GM18502 (cell line): ENCODE results near the gene RAB11FIP5.
"Not testable (repeated sequence)": the region's sequence is repeated elsewhere in the genome, so short reads cannot be mapped to it uniquely, and the experiment has no call there.

Experiments
- ATAC-seq: cut with Tn5 transposase; IDR thresholded peaks from one replicate; pipeline ENCODE4 v1.9.1; 2021; ENCODE audit warnings: mild to moderate bottlenecking; ENCODE audit not compliant: unreplicated experiment, poor library complexity

The RAB11FIP5 gene

DNA sequence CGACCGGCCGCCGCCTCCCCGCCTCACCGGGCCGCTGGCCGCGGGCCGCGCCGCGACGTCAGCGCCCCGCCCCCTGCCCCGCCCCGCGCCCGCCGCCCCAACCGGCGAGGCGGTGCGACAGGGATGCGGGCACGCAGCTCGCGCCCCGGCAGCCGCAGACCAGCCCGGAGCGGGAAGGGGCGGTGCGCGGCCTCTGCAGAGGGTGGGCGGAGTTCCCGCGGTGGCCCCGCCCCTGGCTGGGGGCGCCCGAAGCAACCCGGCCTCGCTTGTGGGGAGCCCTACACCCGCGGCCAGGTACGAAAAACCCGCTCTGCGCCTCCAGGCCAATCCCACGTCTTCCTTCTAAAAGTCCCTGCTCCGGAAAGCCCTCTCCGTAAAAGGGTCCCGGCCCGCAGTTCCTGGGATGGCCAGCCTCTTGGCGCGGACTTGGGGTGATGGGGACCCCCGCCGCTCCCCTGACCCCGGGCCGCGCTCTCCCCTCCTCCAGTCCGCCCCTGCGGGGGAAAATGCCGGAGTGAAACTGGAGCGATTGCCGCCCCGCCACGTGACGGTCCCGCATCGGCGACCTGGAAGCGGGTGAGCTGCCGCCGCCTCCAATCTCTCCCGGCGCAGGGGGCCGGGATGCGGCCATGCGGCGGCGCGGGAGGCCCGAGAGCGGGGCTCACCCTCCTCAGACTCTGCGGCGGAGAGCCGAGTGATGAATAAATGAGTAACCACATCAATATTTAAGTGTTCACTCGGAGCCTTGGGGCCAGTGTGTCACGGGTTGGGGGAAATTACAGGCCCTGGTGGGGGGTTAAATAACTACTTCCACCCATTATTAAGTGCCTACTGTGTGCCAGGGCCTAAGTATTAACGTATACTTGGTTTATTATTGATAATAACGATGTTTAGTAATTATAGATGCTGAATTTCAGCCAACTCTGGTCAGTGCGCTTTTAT, at the start of gene RAB11FIP5:
RAB11FIP5 (minus strand) TSS at position 36 of the 942 bp plus-strand sequence. CDS start 171 bp downstream, outside the sequence.
- peak; percentile 79 for ATAC-seq

GRCh38 chr2:73156539-73157124, 43.9 kb upstream of the RAB11FIP5 start:
- no peak for ATAC-seq

DNA sequence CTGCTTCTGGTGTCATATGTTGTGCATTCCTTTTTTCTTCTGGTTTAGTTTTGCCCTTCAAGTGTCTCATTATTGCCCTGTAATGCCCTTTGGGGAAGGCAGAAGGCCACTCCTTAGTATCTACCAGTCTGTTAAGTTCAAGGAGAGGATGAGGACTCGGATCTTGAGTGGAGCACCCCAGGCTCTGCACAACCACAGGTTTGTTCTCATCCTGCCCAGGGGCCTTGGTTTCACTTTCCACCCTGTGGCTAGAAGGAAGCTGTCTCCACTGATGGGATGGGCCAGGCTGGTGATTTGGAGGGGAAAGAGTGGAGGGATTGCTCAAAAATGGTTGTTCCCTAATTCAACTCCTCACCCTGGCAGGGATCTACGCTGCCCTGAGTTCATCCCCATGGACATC, 30.2 kb upstream of the RAB11FIP5 start:
- ATAC-seq = no peak

- ATAC-seq = no peak
These were observed 29.1 kb upstream of the RAB11FIP5 start for GRCh38 chr2:73141896-73142295.

GRCh38 chr2:73135236-73135635, 22.5 kb upstream of the RAB11FIP5 start:
- no peak for ATAC-seq

DNA sequence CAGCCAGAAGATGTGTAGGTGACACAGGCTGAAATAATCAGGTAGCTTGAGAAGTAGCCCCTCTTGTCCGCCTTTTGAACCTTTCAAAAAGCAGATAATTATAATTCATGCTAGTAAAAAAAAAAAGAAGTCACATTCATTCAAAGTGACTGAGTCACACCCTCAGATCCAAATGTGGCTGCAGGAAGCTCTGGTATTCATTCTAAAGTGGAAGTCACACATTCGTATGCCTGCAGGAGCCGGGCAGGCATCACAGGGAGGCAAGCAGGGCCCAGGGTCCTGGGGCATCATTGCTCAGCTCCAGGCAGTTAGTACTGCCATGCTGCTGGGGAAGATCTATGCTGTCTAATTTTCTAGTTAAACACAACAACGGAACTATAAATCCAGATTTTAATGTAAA, 21.7 kb upstream of the RAB11FIP5 start:
- ATAC-seq = no peak

DNA sequence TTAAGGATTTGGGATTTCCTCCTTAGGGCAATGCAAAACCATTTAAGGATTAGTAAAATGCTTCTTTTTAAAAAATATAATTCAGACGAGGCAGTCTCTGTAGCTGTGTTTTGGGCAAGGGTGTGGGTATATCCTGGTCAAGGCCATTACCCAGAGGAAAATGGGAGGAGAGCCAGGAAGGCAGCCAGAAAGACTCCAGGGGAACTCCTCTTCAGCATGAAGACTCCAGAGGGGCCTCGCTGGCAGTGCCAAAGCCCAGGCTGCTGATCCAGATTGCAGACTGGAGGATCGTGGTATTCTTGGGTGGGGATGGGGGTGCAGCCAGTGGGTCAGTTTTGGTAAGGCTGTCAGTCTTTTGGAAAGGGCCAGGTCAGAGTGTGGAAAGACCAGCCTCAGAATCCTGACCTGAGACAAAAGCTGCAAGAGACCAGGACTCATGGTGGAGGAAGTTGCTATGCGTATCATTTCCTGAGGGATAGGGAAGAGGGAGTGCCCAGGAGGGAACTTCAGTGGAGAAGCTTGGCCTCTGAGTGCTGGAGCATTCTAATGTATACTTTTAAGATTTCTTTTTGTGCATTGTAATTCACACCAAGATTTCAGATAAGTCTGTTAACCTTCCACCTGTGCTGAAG, 20.9 kb upstream of the RAB11FIP5 start:
- no peak for ATAC-seq

DNA sequence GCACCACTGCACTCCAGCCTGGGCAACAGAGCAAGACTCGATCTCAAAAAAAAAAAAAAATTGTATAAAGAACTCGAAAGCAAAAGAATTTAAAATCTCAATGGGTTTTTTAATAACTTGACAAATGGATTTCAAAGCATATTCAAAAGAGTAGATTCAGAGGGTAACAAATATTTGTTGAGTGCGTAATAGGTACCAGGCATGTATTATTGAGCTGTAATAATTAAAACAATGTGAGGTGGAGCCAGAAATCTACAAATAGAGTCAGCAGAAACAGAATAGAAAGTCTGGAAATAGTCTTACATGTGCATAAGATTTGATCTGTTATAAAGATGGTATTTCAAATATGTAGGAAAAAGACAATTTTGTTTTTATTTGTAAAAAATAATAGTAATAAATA, 19.1 kb upstream of the RAB11FIP5 start:
- ATAC-seq = no peak

DNA sequence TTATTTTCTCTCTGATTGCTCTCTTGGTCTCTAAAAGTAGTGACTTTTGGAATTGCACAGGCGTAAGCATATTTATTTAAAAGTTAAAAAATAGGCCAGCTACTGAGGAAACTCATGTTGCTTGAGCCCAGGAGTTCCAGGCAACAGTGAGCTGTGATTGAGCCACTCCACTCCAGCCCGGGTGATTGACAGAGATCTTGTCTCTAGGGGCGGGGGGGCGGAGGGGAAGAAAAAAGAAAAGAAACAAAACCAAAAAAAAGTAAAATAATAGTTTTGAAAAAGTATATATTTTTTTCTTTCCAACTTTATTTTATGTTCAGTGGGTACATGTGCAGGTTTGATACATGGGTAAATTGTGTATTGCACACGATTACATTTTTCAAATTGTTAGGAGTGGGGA, 18.0 kb upstream of the RAB11FIP5 start:
- ATAC-seq = no peak

DNA sequence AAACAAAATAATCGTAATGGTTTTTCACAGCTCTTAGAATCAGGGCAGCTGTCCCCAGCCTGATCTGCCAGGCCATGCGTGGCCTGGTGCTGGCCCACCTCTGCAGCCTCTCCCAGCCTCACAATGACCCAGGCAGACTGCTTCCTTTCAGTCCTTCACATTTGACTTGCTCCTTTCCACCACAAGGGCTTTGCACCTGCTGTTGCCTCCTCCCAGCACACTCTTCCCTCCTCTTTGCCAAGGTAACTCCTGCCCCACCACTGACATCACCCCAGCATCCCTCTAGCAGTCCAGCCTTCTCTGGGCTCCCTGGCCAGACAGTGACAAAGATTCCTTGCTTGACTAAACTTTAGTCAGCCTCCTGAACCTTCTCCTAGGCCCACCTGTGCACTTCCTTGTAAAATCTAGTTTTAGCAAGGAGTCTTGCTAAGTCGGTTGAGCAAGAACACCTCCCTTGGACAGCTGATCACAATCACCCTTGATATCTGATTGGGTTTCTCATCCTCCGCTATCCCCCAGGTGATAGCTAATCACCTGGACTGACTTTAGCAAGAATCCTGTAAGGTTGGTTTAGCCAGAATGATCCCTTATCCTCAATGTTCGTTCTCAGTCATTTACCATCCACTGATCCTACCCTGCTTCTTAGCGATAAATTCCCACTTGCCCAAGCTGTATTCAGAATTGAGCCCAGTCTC, 16.2 kb upstream of the RAB11FIP5 start:
- ATAC-seq = no peak

GRCh38 chr2:73122536-73122935, 9.8 kb upstream of the RAB11FIP5 start:
- no peak for ATAC-seq

DNA sequence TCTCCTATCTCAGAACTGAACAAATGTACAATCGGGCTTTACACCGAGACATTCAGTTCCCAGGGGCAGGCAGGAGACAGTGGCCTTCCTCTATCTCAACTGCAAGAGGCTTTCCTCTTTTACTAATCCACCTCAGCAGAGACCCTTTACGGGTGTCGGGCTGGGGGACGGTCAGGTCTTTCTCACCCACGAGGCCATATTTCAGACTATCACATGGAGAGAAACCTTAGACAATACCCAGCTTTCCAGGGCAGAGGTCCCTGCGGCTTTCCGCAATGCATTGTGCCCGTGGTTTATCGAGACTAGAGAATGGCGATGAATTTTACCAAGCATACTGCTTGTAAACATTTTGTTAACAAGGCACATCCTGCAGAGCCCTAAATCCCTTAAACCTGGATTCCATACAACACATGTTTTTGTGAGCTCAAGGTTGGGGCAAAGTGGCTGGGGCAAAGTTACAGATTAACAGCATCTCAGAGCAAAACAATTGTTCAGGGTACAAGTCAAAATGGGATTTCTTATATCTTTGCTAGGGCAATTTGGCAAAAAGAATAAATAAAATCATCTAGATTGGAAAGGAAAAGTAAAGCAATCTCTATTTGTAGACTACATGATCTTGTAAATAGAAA, 7.0 kb upstream of the RAB11FIP5 start:
- ATAC-seq = not testable (repeated sequence)

GRCh38 chr2:73117441-73117840, 4.7 kb upstream of the RAB11FIP5 start:
- ATAC-seq = no peak

GRCh38 chr2:73116182-73116960, 3.6 kb upstream of the RAB11FIP5 start:
- no peak for ATAC-seq

DNA sequence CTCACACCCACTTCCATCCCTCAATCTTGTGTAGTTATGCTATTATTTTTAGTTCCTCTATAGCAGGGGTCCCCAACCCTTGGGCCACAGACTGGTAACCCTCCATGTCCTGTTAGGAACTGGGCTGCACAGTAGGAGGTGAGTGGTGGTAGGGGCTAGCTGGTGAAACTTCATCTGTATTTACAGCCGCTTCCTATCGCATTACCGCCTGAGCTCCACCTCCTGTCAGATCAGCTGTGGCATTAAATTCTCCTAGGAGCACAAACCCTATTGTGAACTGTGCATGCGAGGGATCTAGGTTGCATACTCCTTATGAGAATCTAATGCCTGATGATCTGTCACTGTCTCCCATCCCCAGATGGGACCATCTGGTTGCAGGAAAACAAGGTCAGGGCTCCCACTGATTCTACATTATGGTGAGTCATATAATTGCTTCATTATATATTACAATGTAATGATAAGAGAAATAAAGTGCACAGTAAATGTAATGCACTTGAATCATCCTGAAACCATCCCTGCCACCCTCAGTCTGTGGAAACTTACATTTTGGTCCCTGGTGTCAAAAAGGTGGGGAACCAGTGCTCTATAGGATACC, 1.6 kb upstream of the RAB11FIP5 start:
- ATAC-seq = no peak

DNA sequence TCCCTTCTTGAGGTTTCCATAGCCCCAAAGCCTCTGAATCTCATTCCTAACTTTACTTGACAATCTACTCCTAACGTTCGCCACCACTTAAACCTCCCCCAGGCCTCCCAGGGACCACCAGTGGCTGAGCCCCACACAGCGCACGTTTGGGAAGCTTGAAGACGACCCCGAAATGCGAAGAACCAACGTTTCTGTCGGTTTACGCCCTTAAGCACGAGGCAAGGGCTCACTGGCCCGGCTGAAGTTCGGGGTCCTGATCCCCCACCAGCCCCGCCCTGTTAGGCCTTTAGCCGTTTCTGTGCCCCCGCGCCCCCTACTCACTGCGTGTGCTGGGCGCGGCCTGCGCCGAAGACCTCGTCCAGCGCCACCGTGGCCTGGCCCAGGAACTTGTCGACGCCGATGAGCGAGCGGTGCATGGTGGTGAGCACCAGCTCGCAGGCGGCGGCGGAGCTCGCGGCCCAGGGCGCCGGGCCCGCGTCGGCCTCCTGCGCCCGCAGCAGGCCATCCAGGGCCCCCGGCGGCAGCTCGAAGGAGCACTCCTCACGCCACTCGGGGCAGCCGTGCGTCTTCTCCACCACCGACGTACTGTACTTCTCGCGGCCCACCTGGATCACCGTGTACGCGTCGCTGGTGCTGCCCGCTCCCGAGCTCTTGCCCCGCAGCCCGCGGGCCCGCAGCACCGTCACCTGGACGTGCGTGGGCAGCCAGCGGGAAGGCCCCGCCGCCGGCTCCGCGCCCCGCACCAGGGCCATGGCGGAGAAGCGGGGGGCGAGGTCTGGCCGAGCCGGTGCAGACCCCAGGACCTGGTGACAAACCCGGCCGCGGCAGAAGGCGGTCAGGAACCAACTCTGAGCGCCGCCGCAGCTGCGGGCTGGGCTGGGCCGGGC, 479 bp downstream of the RAB11FIP5 start:
- ATAC-seq = peak; percentile 19

DNA sequence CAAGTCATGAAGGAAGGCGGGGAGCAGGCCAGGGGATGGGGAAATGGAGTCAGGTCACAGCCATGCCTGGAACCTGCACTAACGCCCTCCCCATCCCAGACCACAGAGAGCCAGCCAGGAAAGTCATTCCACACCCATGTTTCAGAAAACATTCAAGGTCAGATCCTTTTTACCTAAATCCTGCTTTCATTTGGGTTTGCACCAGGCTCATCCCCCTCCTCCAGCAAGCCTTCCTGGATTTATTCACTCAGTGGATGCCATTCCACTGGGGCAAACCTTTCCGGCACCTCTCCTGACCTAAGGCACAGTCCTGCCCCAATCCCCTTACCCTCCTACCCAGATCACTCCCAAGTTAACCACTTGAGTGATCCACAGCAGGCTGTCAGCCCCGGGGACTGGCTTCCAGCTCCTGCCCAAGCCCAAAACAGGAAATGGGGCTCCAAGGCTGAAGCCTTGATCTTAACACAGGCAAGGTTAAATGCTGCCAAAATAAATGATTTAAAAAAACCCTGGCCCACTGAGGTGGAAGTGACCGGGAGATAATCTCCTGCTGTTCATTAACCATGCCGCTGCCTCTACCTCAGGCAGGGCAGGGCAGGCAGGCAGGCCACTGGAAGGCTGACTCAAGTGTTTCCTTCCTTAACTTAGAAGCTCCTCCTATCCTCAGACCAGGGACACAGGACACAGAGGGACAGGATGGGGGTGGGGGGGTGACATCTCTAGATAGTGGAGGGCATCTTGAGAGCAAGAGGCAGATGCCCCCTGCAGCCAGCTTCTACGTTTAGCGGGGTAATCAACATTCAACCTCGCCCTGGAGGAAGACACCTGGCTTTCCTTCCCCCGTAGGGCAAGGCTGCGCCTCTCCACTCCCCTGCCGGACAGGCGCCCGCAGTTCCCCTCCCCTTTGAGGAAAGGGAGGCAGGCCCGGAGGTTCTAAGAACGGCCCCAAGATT, 1.4 kb downstream of the RAB11FIP5 start:
- no peak for ATAC-seq
